ENCODE data around the gene EML1. TPM values are rescaled to one million over a fixed set of nuclear protein-coding genes. Genes with fewer than 3 reads are reported as not detected.
A peak's percentile ranks its signal among the peaks of the same experiment; 100 is the strongest.

The EML1 gene
- total and polyA plus RNA-seq, 7 experiments from 2014 or later, result not detected

- intact Hi-C loops (cut with micrococcal nuclease), result no loop called here
- no peaks in the 10 kb centered on the region for H3K36me3 ChIP-seq (ENCODE audit: control insufficient read depth in 2 of 3, insufficient read depth in 3 of 3, low read length in 3 of 3)
- CTCF ChIA-PET, result interaction anchor here (1.0 kb wide), 1 partner anchor 13 kb away, joined by 3 read pairs; no protein-coding TSS in a partner anchor
- peak in 4 of 9 donors; percentile 5 to 18 (median 8) for DNase-seq
- Mint-ChIP-seq H3K9me3 (peaks cover 0 to 26% (median 3%) of the 10 kb centered on the region in 11 donors), H3K4me3 (no peak overlapping the region), H3K27ac (no peak overlapping the region), H3K36me3 (no peaks in the 10 kb centered on the region), H3K27me3 (peaks cover 0 to 15% (median 11%) of the 10 kb centered on the region in 5 donors), H3K4me1 (no peaks in the 10 kb centered on the region)
- no peaks in the 10 kb centered on the region for H3K27me3 ChIP-seq (ENCODE audit: control insufficient read depth in 2 of 2, insufficient read depth in 2 of 2, low read length in 2 of 2)
- no peaks in the 10 kb centered on the region for H3K4me1 ChIP-seq (ENCODE audit: control insufficient read depth in 2 of 2, insufficient read depth in 2 of 2, low read length in 2 of 2)
- no peak for ATAC-seq
- H3K4me3 ChIP-seq (ENCODE audit: low read length), result no peak overlapping the region
- no peak overlapping the region for H3K27ac ChIP-seq (ENCODE audit: low read depth, low read length)
- POLR2A ChIA-PET, result no interaction called here
- H3K9me3 ChIP-seq (ENCODE audit: control insufficient read depth in 2 of 3, low read length in 3 of 3), result peaks cover 0 to 4% (median 0%) of the 10 kb centered on the region in 3 experiments
These were observed 106.5 kb downstream of the EML1 start for GRCh38 chr14:99899578-99900178.

DNA sequence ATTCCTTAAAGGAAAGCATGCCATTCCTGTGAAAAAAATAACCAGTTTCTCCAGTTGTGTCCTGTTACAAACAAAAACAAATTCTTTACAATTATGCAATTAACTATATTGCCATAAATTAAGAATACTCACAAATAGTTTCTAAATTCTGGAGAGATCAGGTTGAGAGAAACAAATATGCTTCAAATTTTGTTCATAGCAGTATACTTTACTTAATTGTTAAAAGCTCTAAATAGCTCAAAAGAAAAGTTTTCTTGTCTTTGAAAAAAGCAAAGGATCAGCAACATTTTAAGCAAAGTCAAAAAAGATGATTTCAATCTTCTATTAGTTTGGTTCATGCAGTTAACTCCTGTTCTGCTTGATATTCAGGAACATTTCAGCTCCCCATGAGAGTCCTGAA is 109.7 kb downstream of the EML1 start:
- H3K27me3 Mint-ChIP-seq, result peaks cover 4 to 21% (median 11%) of the 10 kb centered on the region in 5 donors
- ATAC-seq, result no peak
- H3K4me3 Mint-ChIP-seq, result no peak overlapping the region
- DNase-seq, result no peak
- no peak overlapping the region for H3K4me3 ChIP-seq (ENCODE audit: low read length)
- H3K9me3 ChIP-seq (ENCODE audit: control insufficient read depth in 2 of 3, low read length in 3 of 3), result peaks cover 0 to 4% (median 0%) of the 10 kb centered on the region in 3 experiments
- H3K36me3 ChIP-seq (ENCODE audit: control insufficient read depth in 2 of 3, insufficient read depth in 3 of 3, low read length in 3 of 3), result no peaks in the 10 kb centered on the region
- H3K27ac ChIP-seq (ENCODE audit: low read depth, low read length), result no peak overlapping the region
- ChIA-PET CTCF (interaction anchor here (0.6 kb wide), 1 partner anchor 479 kb away, joined by 3 read pairs; no protein-coding TSS in a partner anchor), POLR2A (no interaction called here)
- intact Hi-C loops (cut with micrococcal nuclease), result no loop called here
- no peaks in the 10 kb centered on the region for H3K27me3 ChIP-seq (ENCODE audit: control insufficient read depth in 2 of 2, insufficient read depth in 2 of 2, low read length in 2 of 2)
- no peaks in the 10 kb centered on the region for H3K4me1 ChIP-seq (ENCODE audit: control insufficient read depth in 2 of 2, insufficient read depth in 2 of 2, low read length in 2 of 2)
- H3K9me3 Mint-ChIP-seq, result peaks cover 0 to 26% (median 3%) of the 10 kb centered on the region in 11 donors
- no peak overlapping the region for H3K27ac Mint-ChIP-seq
- no peaks in the 10 kb centered on the region for H3K36me3 Mint-ChIP-seq
- no peaks in the 10 kb centered on the region for H3K4me1 Mint-ChIP-seq

DNA sequence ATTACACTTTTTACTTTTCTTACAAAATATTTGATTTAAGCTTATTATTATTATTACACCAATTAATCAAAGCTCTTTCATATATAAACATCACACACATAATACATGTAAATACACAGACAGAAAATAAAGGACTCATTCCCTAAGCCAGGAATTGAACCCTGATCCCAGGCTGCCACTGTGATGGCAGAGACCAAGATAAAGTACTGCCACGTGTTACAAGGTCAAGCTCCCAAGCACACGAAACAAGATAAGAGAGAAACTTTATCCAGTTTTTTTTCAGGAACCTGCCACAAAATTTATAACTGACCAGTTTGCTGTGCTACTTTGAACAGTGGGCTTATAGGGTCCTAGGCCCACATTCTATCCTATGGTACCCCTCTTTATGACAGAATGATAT is 111.3 kb downstream of the EML1 start:
- Histone ChIP-seq H3K4me3 (ENCODE audit: low read length) (no peak overlapping the region), H3K27ac (ENCODE audit: low read depth, low read length) (no peak overlapping the region), H3K36me3 (ENCODE audit: control insufficient read depth in 2 of 3, insufficient read depth in 3 of 3, low read length in 3 of 3) (no peaks in the 10 kb centered on the region), H3K27me3 (ENCODE audit: control insufficient read depth in 2 of 2, insufficient read depth in 2 of 2, low read length in 2 of 2) (no peaks in the 10 kb centered on the region), H3K4me1 (ENCODE audit: control insufficient read depth in 2 of 2, insufficient read depth in 2 of 2, low read length in 2 of 2) (no peaks in the 10 kb centered on the region), H3K9me3 (ENCODE audit: control insufficient read depth in 2 of 3, low read length in 3 of 3) (peaks cover 0 to 4% (median 0%) of the 10 kb centered on the region in 3 experiments)
- intact Hi-C loops (cut with micrococcal nuclease), result no loop called here
- ATAC-seq, result no peak
- no peak overlapping the region for H3K4me3 Mint-ChIP-seq
- peaks cover 0 to 26% (median 3%) of the 10 kb centered on the region in 11 donors for H3K9me3 Mint-ChIP-seq
- H3K27me3 Mint-ChIP-seq, result peaks cover 4 to 24% (median 14%) of the 10 kb centered on the region in 5 donors
- no peaks in the 10 kb centered on the region for H3K4me1 Mint-ChIP-seq
- ChIA-PET CTCF (interaction anchor here (0.6 to 0.7 kb wide), 2 partner anchors 329 to 1637 kb away, joined by 3 read pairs; no protein-coding TSS in a partner anchor), POLR2A (no interaction called here)
- DNase-seq, result no peak
- H3K36me3 Mint-ChIP-seq, result no peaks in the 10 kb centered on the region
- peak overlapping the region in 1 of 9 donors; percentile 82 for H3K27ac Mint-ChIP-seq

GRCh38 chr14:99905121-99905520 is 111.9 kb downstream of the EML1 start:
- peaks cover 4 to 31% (median 17%) of the 10 kb centered on the region in 5 donors for H3K27me3 Mint-ChIP-seq
- CTCF ChIA-PET, result interaction anchor here (0.6 to 0.7 kb wide), 2 partner anchors 20 to 44 kb away, joined by 3 read pairs; no protein-coding TSS in a partner anchor
- intact Hi-C loops (cut with micrococcal nuclease), result no loop called here
- H3K36me3 Mint-ChIP-seq, result no peaks in the 10 kb centered on the region
- ATAC-seq, result no peak
- no peaks in the 10 kb centered on the region for H3K4me1 Mint-ChIP-seq
- Histone ChIP-seq H3K27me3 (ENCODE audit: control insufficient read depth in 2 of 2, insufficient read depth in 2 of 2, low read length in 2 of 2) (no peaks in the 10 kb centered on the region), H3K9me3 (ENCODE audit: control insufficient read depth in 2 of 3, low read length in 3 of 3) (peaks cover 0 to 4% (median 0%) of the 10 kb centered on the region in 3 experiments), H3K27ac (ENCODE audit: low read depth, low read length) (no peak overlapping the region), H3K4me3 (ENCODE audit: low read length) (no peak overlapping the region), H3K4me1 (ENCODE audit: control insufficient read depth in 2 of 2, insufficient read depth in 2 of 2, low read length in 2 of 2) (no peaks in the 10 kb centered on the region), H3K36me3 (ENCODE audit: control insufficient read depth in 2 of 3, insufficient read depth in 3 of 3, low read length in 3 of 3) (no peaks in the 10 kb centered on the region)
- no peak for DNase-seq
- POLR2A ChIA-PET, result no interaction called here
- H3K27ac Mint-ChIP-seq, result no peak overlapping the region
- no peak overlapping the region for H3K4me3 Mint-ChIP-seq
- H3K9me3 Mint-ChIP-seq, result peaks cover 0 to 26% (median 3%) of the 10 kb centered on the region in 11 donors

- intact Hi-C loops (cut with micrococcal nuclease), result no loop called here
- H3K9me3 ChIP-seq (ENCODE audit: control insufficient read depth in 2 of 3, low read length in 3 of 3), result peaks cover 0 to 4% (median 0%) of the 10 kb centered on the region in 3 experiments
- H3K27me3 ChIP-seq (ENCODE audit: control insufficient read depth in 2 of 2, insufficient read depth in 2 of 2, low read length in 2 of 2), result no peaks in the 10 kb centered on the region
- no peak overlapping the region for H3K4me3 Mint-ChIP-seq
- CTCF ChIA-PET, result no interaction called here
- DNase-seq (no peak), ATAC-seq (no peak)
- H3K36me3 ChIP-seq (ENCODE audit: control insufficient read depth in 2 of 3, insufficient read depth in 3 of 3, low read length in 3 of 3), result no peaks in the 10 kb centered on the region
- H3K4me1 ChIP-seq (ENCODE audit: control insufficient read depth in 2 of 2, insufficient read depth in 2 of 2, low read length in 2 of 2), result no peaks in the 10 kb centered on the region
- peaks cover 0 to 12% (median 0%) of the 10 kb centered on the region in 11 donors for H3K9me3 Mint-ChIP-seq
- H3K27ac ChIP-seq (ENCODE audit: low read depth, low read length), result no peak overlapping the region
- no peak overlapping the region for H3K4me3 ChIP-seq (ENCODE audit: low read length)
- POLR2A ChIA-PET, result no interaction called here
- no peaks in the 10 kb centered on the region for H3K36me3 Mint-ChIP-seq
- no peak overlapping the region for H3K27ac Mint-ChIP-seq
- H3K4me1 Mint-ChIP-seq, result no peaks in the 10 kb centered on the region
- H3K27me3 Mint-ChIP-seq, result peaks cover 9 to 26% (median 18%) of the 10 kb centered on the region in 5 donors
These were observed 114.8 kb downstream of the EML1 start for GRCh38 chr14:99907761-99908652.

- no peak overlapping the region for H3K4me3 Mint-ChIP-seq
- H3K4me1 Mint-ChIP-seq, result no peaks in the 10 kb centered on the region
- Histone ChIP-seq H3K9me3 (ENCODE audit: control insufficient read depth in 2 of 3, low read length in 3 of 3) (no peaks in the 10 kb centered on the region), H3K27me3 (ENCODE audit: control insufficient read depth in 2 of 2, insufficient read depth in 2 of 2, low read length in 2 of 2) (no peaks in the 10 kb centered on the region), H3K27ac (ENCODE audit: low read depth, low read length) (no peak overlapping the region), H3K4me3 (ENCODE audit: low read length) (no peak overlapping the region), H3K4me1 (ENCODE audit: control insufficient read depth in 2 of 2, insufficient read depth in 2 of 2, low read length in 2 of 2) (no peaks in the 10 kb centered on the region), H3K36me3 (ENCODE audit: control insufficient read depth in 2 of 3, insufficient read depth in 3 of 3, low read length in 3 of 3) (no peaks in the 10 kb centered on the region)
- peaks cover 9 to 26% (median 18%) of the 10 kb centered on the region in 5 donors for H3K27me3 Mint-ChIP-seq
- CTCF ChIA-PET, result no interaction called here
- no peaks in the 10 kb centered on the region for H3K36me3 Mint-ChIP-seq
- H3K27ac Mint-ChIP-seq, result no peak overlapping the region
- intact Hi-C loops (cut with micrococcal nuclease), result no loop called here
- DNase-seq (no peak), ATAC-seq (no peak)
- H3K9me3 Mint-ChIP-seq, result peaks cover 0 to 5% (median 0%) of the 10 kb centered on the region in 11 donors
- POLR2A ChIA-PET, result no interaction called here
These were observed 115.5 kb downstream of the EML1 start for GRCh38 chr14:99908653-99909250.
